PC-9 (cell line): ENCODE data around the gene GPRC5C. TPM values are rescaled to one million over a fixed set of nuclear protein-coding genes. Genes with fewer than 3 reads are reported as not detected.
"Not testable (repeated sequence)": the region's sequence is repeated elsewhere in the genome, so short reads cannot be mapped to it uniquely, and the experiment has no call there.

Experiments
- BruUV-seq: library from RNA; stranded (reverse); fragments of 400-500 nt; replicated peaks from 2 replicates; lab custom pipeline; 2021; lab: Mats Ljungman, UMichigan
- CTCF ChIA-PET: fragments of 300-600 bp; sonication (Branson Sonifier 250); formaldehyde crosslinking; loops from one replicate; lab custom pipeline; 2022; ENCODE audit warnings: antibody characterized with exemption; lab: Charles Lee
- POLR2A ChIA-PET: fragments of 300-600 bp; sonication (Branson Sonifier 250); formaldehyde crosslinking; loops from one replicate; lab custom pipeline; 2022; ENCODE audit warnings: antibody characterized with exemption; ENCODE audit not compliant: unreplicated experiment; lab: Charles Lee
- DNase-seq, 2 experiments: peaks; one replicate each; pipeline versions ENCODE4 v3.0.0 to v3.0.0-alpha.2; 2015 to 2022; ENCODE audit warnings: mixed read lengths in 1 of 2
- H2AFZ ChIP-seq: fragments of 200-600 bp; sonication (generic); 2 replicates; pipeline ENCODE4 v1.8.1; 2017; ENCODE audit warnings: antibody characterized with exemption
- H3F3A ChIP-seq: fragments of 200-600 bp; sonication (generic); 2 replicates; pipeline ENCODE4 v1.8.1; 2017; ENCODE audit warnings: antibody characterized with exemption, mild to moderate bottlenecking, low read depth; ENCODE audit not compliant: insufficient read depth
- H3K27ac ChIP-seq: fragments of 200-600 bp; sonication (generic); 2 replicates; pipeline ENCODE4 v1.6.1; 2016; ENCODE audit warnings: mixed run types
- H3K27me3 ChIP-seq: fragments of 200-600 bp; sonication (generic); 2 replicates; pipeline ENCODE4 v1.6.1; 2016; ENCODE audit warnings: low read depth, mixed run types; ENCODE audit not compliant: insufficient read depth
- H3K36me3 ChIP-seq: fragments of 200-600 bp; sonication (generic); 2 replicates; pipeline ENCODE4 v1.6.1; 2016; ENCODE audit warnings: low read depth, mixed run types
- H3K4me1 ChIP-seq: fragments of 200-600 bp; sonication (generic); replicated peaks from 2 replicates; pipeline ENCODE4 v1.6.1; 2016; ENCODE audit warnings: mixed run types; ENCODE audit not compliant: insufficient read depth
- H3K4me2 ChIP-seq: fragments of 200-600 bp; sonication (generic); 2 replicates; pipeline ENCODE4 v1.6.1; 2017; ENCODE audit warnings: mixed run types
- H3K4me3 ChIP-seq: fragments of 200-600 bp; sonication (generic); 2 replicates; pipeline ENCODE4 v1.6.1; 2016; ENCODE audit warnings: mixed run types
- H3K79me2 ChIP-seq: fragments of 200-600 bp; sonication (generic); 2 replicates; pipeline ENCODE4 v1.6.1; 2017; ENCODE audit warnings: low read depth, mixed run types
- H3K9me2 ChIP-seq: fragments of 200-600 bp; sonication (generic); 2 replicates; pipeline ENCODE4 v1.8.1; 2017; ENCODE audit warnings: mild to moderate bottlenecking; ENCODE audit not compliant: insufficient read depth
- H3K9me3 ChIP-seq: fragments of 200-600 bp; sonication (generic); 2 replicates; pipeline ENCODE4 v1.8.1; 2016; ENCODE audit warnings: low read depth; ENCODE audit not compliant: insufficient read depth
- H4K20me1 ChIP-seq: fragments of 200-600 bp; sonication (generic); 2 replicates; pipeline ENCODE4 v1.8.1; 2017; ENCODE audit not compliant: insufficient read depth
- EZH2 ChIP-seq: fragments of 200-600 bp; sonication (generic); IDR thresholded peaks from 2 replicates; pipeline ENCODE4 v1.8.0; 2017; ENCODE audit warnings: antibody characterized with exemption, low read depth
- intact Hi-C: fragments of 100-400 bp; cut with micrococcal nuclease; formaldehyde crosslinking; loops from one replicate; pipeline ENCODE4 v1.10.0; 2022; ENCODE audit not compliant: unreplicated experiment
- total RNA-seq: library from RNA; stranded (reverse); gene quantifications from 2 replicates; pipeline ENCODE4 v1.2.3, GENCODE V29; 2021
- TF ChIP-seq, protein P1 (sequence below): fragments of 200-600 bp; sonication (generic); conservative IDR thresholded peaks from 2 replicates; pipeline ENCODE4 v1.6.1; 2017; ENCODE audit warnings: mixed run types, antibody characterized with exemption, mild to moderate bottlenecking, moderate library complexity

Gene GPRC5C
- total RNA-seq, 1 experiment from 2014 or later, result 27.9 TPM

DNA sequence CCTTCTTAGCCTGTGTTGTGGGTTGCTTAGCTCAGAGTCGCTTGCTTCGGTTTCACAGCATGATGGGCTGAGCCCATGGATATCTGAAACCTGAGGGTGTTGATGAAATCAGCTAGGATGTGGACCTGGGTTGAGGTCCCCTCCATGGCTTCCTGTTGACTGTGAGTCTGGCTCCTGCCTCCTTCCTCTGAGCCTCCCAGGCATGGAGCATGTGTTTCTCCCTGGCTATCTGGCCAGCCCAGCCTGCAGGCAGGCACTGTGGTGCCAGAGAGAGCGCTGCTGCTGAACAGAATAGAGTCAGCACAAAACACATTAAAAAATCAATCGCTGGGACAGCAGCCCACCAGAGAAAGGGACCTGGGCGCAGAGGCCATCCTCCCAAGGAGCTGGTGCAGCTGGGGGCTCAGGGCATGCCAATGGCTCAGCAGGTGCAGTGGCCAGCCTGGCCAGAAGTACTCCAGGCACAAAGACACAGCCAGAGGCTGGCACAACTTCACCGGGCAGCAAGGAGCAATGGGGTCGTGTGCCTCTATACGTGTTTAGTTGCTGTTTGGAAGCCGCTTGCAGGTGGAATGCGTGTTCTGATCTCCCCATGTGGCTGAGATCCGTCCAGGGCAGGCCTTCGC is 28.3 kb upstream of the GPRC5C start:
- H3K4me3 ChIP-seq, result no peak overlapping the region
- ChIA-PET POLR2A (no interaction called here), CTCF (no interaction called here)
- TF ChIP-seq, protein P1, sequence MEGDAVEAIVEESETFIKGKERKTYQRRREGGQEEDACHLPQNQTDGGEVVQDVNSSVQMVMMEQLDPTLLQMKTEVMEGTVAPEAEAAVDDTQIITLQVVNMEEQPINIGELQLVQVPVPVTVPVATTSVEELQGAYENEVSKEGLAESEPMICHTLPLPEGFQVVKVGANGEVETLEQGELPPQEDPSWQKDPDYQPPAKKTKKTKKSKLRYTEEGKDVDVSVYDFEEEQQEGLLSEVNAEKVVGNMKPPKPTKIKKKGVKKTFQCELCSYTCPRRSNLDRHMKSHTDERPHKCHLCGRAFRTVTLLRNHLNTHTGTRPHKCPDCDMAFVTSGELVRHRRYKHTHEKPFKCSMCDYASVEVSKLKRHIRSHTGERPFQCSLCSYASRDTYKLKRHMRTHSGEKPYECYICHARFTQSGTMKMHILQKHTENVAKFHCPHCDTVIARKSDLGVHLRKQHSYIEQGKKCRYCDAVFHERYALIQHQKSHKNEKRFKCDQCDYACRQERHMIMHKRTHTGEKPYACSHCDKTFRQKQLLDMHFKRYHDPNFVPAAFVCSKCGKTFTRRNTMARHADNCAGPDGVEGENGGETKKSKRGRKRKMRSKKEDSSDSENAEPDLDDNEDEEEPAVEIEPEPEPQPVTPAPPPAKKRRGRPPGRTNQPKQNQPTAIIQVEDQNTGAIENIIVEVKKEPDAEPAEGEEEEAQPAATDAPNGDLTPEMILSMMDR, result no peak
- no peak for TF ChIP-seq EZH2
- no peaks in the 10 kb centered on the region for H3K27me3 ChIP-seq
- no peaks in the 10 kb centered on the region for H3K9me2 ChIP-seq
- H3K4me2 ChIP-seq, result no peak overlapping the region
- H2AFZ ChIP-seq, result no peak overlapping the region
- H4K20me1 ChIP-seq, result no peaks in the 10 kb centered on the region
- no TSS peak for BruUV-seq
- H3K4me1 ChIP-seq, result no peaks in the 10 kb centered on the region
- DNase-seq, result no peak
- no peaks in the 10 kb centered on the region for H3K79me2 ChIP-seq
- H3K27ac ChIP-seq, result no peak overlapping the region
- no peaks in the 10 kb centered on the region for H3F3A ChIP-seq
- H3K9me3 ChIP-seq, result no peaks in the 10 kb centered on the region
- intact Hi-C loops, result no loop called here
- H3K36me3 ChIP-seq, result no peaks in the 10 kb centered on the region

- BruUV-seq, result no TSS peak
- no peaks in the 10 kb centered on the region for H3K27me3 ChIP-seq
- no peak for DNase-seq
- CTCF ChIA-PET, result no interaction called here
- no peaks in the 10 kb centered on the region for H3K36me3 ChIP-seq
- H4K20me1 ChIP-seq, result no peaks in the 10 kb centered on the region
- no peak overlapping the region for H3K27ac ChIP-seq
- H3K9me3 ChIP-seq, result no peaks in the 10 kb centered on the region
- TF ChIP-seq, protein P1, result no peak
- no peak for TF ChIP-seq EZH2
- no peaks in the 10 kb centered on the region for H3K79me2 ChIP-seq
- no peaks in the 10 kb centered on the region for H3K4me1 ChIP-seq
- H3K4me2 ChIP-seq, result no peak overlapping the region
- no peaks in the 10 kb centered on the region for H3K9me2 ChIP-seq
- no peaks in the 10 kb centered on the region for H3F3A ChIP-seq
- POLR2A ChIA-PET, result no interaction called here
- no peak overlapping the region for H2AFZ ChIP-seq
- intact Hi-C loops, result no loop called here
- no peak overlapping the region for H3K4me3 ChIP-seq
Measured at GRCh38 chr17:74404218-74404617, 27.7 kb upstream of the GPRC5C start.

GRCh38 chr17:74404789-74405188 is 27.1 kb upstream of the GPRC5C start:
- TF ChIP-seq EZH2, result no peak
- TF ChIP-seq, protein P1, result no peak
- POLR2A ChIA-PET, result no interaction called here
- Histone ChIP-seq H3K9me2 (no peaks in the 10 kb centered on the region), H3K4me2 (no peak overlapping the region), H3K9me3 (no peaks in the 10 kb centered on the region), H4K20me1 (no peaks in the 10 kb centered on the region), H3K27me3 (no peaks in the 10 kb centered on the region), H3K4me3 (no peak overlapping the region), H3K36me3 (no peaks in the 10 kb centered on the region), H2AFZ (no peak overlapping the region), H3K4me1 (no peaks in the 10 kb centered on the region), H3F3A (no peaks in the 10 kb centered on the region), H3K27ac (no peak overlapping the region), H3K79me2 (no peaks in the 10 kb centered on the region)
- intact Hi-C loops, result no loop called here
- DNase-seq, result no peak
- no TSS peak for BruUV-seq
- CTCF ChIA-PET, result no interaction called here

DNA sequence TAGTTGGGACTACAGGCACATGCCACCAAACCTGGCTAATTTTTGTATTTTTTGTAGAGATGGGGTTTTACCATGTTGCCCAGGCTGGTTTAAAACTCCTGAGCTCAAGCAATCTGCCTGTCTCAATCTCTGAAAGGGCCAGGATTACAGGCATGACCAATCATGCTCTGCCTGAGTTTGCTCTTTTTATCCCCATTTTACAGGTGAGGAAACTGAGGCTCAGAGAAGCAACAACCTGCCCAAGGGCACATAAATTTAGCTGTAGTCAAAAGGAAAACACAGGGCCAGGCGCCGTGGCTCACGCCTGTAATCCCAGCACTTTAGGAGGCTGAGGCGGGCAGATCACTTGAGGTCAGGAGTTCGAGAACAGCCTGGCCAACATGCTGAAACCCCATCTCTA is 26.6 kb upstream of the GPRC5C start:
- H2AFZ ChIP-seq, H3K79me2 ChIP-seq, H3K4me3 ChIP-seq, H3K4me2 ChIP-seq, H3K9me2 ChIP-seq, H3K27me3 ChIP-seq, H3K4me1 ChIP-seq, intact Hi-C loops, DNase-seq, H3K9me3 ChIP-seq, H3K36me3 ChIP-seq, H4K20me1 ChIP-seq, CTCF ChIA-PET, H3F3A ChIP-seq, BruUV-seq, POLR2A ChIA-PET, H3K27ac ChIP-seq: not testable (repeated sequence)
